PFSK-1 (cell line): Measurements from ENCODE around the gene ZNHIT2.

Experiments
- POLR2AphosphoS5 ChIP-seq: IDR thresholded peaks from 2 replicates; pipeline ENCODE4 v1.6.1; 2012; ENCODE audit warnings: low read depth, mild to moderate bottlenecking, control low read depth, low read length, moderate library complexity
- REST ChIP-seq, 2 experiments: IDR thresholded peaks; 2 replicates each; pipeline versions ENCODE4 v1.6.1 to v1.8.0; 2011 to 2012; ENCODE audit warnings: low read depth in 2 of 2, low read length in 2 of 2, control low read depth in 1 of 2, inconsistent platforms in 1 of 2, mild to moderate bottlenecking in 1 of 2, moderate library complexity in 1 of 2; ENCODE audit not compliant: insufficient read depth in 1 of 2
- SIN3A ChIP-seq: IDR thresholded peaks from 2 replicates; pipeline ENCODE4 v1.6.1; 2012; ENCODE audit warnings: mild to moderate bottlenecking, low read length, moderate library complexity, borderline replicate concordance; ENCODE audit not compliant: insufficient read depth

GRCh38 chr11:65077451-65077850 lies 40.0 kb downstream of the ZNHIT2 start:
- TF ChIP-seq POLR2AphosphoS5: no peak
- TF ChIP-seq REST (IDR thresholded peaks at IDR 0.05; ENCODE audit: insufficient read depth in 1 of 2, low read depth in 2 of 2, low read length in 2 of 2): no peak
- no peak for TF ChIP-seq SIN3A
